ENCODE data around the gene ITPRID1. TPM values are rescaled to one million over a fixed set of nuclear protein-coding genes. Genes with fewer than 3 reads are reported as not detected.

ITPRID1 gene
- total and polyA plus RNA-seq, 2 donors: 0.02 to 0.05 TPM

GRCh38 chr7:31640381-31640780 is 126.5 kb downstream of the ITPRID1 start:
- Histone ChIP-seq H3K27ac (ENCODE audit: low read depth in 1 of 2, low read length in 1 of 2) (no peak overlapping the region), H3K36me3 (ENCODE audit: control insufficient read depth in 2 of 2, insufficient read depth in 2 of 2, low read length in 1 of 2) (no peaks in the 10 kb centered on the region), H3K27me3 (ENCODE audit: control insufficient read depth in 2 of 2, insufficient read depth in 1 of 2, low read length in 1 of 2) (no peaks in the 10 kb centered on the region), H3K4me3 (ENCODE audit: low read length in 2 of 2) (no peak overlapping the region), H3K4me1 (ENCODE audit: control insufficient read depth in 2 of 2, insufficient read depth in 2 of 2, low read length in 2 of 2) (no peaks in the 10 kb centered on the region), H3K9me3 (ENCODE audit: control insufficient read depth in 2 of 2, insufficient read depth in 1 of 2, low read length in 1 of 2) (no peaks in the 10 kb centered on the region)
- no peak for DNase-seq (ENCODE audit: low read depth in 6 of 9, low spot score in 9 of 9)
- 62% methylated on average over 3 of the region's 3 CpGs for WGBS

- Histone ChIP-seq H3K4me1 (ENCODE audit: control insufficient read depth in 2 of 2, insufficient read depth in 2 of 2, low read length in 2 of 2) (no peaks in the 10 kb centered on the region), H3K36me3 (ENCODE audit: control insufficient read depth in 2 of 2, insufficient read depth in 2 of 2, low read length in 1 of 2) (no peaks in the 10 kb centered on the region), H3K9me3 (ENCODE audit: control insufficient read depth in 2 of 2, insufficient read depth in 1 of 2, low read length in 1 of 2) (no peaks in the 10 kb centered on the region), H3K27ac (ENCODE audit: low read depth in 1 of 2, low read length in 1 of 2) (no peak overlapping the region), H3K27me3 (ENCODE audit: control insufficient read depth in 2 of 2, insufficient read depth in 1 of 2, low read length in 1 of 2) (no peaks in the 10 kb centered on the region), H3K4me3 (ENCODE audit: low read length in 2 of 2) (no peak overlapping the region)
- 66% methylated on average over 5 of the region's 5 CpGs for WGBS
- DNase-seq (ENCODE audit: low read depth in 6 of 9, low spot score in 9 of 9): no peak
These were observed 128.8 kb downstream of the ITPRID1 start for GRCh38 chr7:31642681-31643115.

- Histone ChIP-seq H3K9me3 (ENCODE audit: control insufficient read depth in 2 of 2, insufficient read depth in 1 of 2, low read length in 1 of 2) (no peaks in the 10 kb centered on the region), H3K27ac (ENCODE audit: low read depth in 1 of 2, low read length in 1 of 2) (no peak overlapping the region), H3K27me3 (ENCODE audit: control insufficient read depth in 2 of 2, insufficient read depth in 1 of 2, low read length in 1 of 2) (no peaks in the 10 kb centered on the region), H3K4me1 (ENCODE audit: control insufficient read depth in 2 of 2, insufficient read depth in 2 of 2, low read length in 2 of 2) (no peaks in the 10 kb centered on the region), H3K36me3 (ENCODE audit: control insufficient read depth in 2 of 2, insufficient read depth in 2 of 2, low read length in 1 of 2) (no peaks in the 10 kb centered on the region), H3K4me3 (ENCODE audit: low read length in 2 of 2) (no peak overlapping the region)
- 94% methylated on average over 4 of the region's 4 CpGs for WGBS
- DNase-seq (ENCODE audit: low read depth in 6 of 9, low spot score in 9 of 9): no peak
These were observed 133.1 kb downstream of the ITPRID1 start for GRCh38 chr7:31646942-31647341.

- Histone ChIP-seq H3K27me3 (ENCODE audit: control insufficient read depth in 2 of 2, insufficient read depth in 1 of 2, low read length in 1 of 2) (no peaks in the 10 kb centered on the region), H3K4me3 (ENCODE audit: low read length in 2 of 2) (no peak overlapping the region), H3K27ac (ENCODE audit: low read depth in 1 of 2, low read length in 1 of 2) (no peak overlapping the region), H3K36me3 (ENCODE audit: control insufficient read depth in 2 of 2, insufficient read depth in 2 of 2, low read length in 1 of 2) (no peaks in the 10 kb centered on the region), H3K9me3 (ENCODE audit: control insufficient read depth in 2 of 2, insufficient read depth in 1 of 2, low read length in 1 of 2) (no peaks in the 10 kb centered on the region), H3K4me1 (ENCODE audit: control insufficient read depth in 2 of 2, insufficient read depth in 2 of 2, low read length in 2 of 2) (no peaks in the 10 kb centered on the region)
- DNase-seq (ENCODE audit: low read depth in 6 of 9, low spot score in 9 of 9): no peak
- WGBS: 80% methylated on average over 7 of the region's 7 CpGs
These were observed 133.6 kb downstream of the ITPRID1 start for GRCh38 chr7:31647511-31647910.

GRCh38 chr7:31648288-31648687 is 134.4 kb downstream of the ITPRID1 start:
- H3K9me3 ChIP-seq (ENCODE audit: control insufficient read depth in 2 of 2, insufficient read depth in 1 of 2, low read length in 1 of 2): no peaks in the 10 kb centered on the region
- no peak for DNase-seq (ENCODE audit: low read depth in 6 of 9, low spot score in 9 of 9)
- 96% methylated on average over 1 of the region's 1 CpG for whole genome bisulfite sequencing

GRCh38 chr7:31648880-31649279 is 135.0 kb downstream of the ITPRID1 start:
- 96% methylated on average over 4 of the region's 4 CpGs for WGBS
- no peaks in the 10 kb centered on the region for H3K27me3 ChIP-seq (ENCODE audit: control insufficient read depth in 2 of 2, insufficient read depth in 1 of 2, low read length in 1 of 2)
- H3K4me1 ChIP-seq (ENCODE audit: control insufficient read depth in 2 of 2, insufficient read depth in 2 of 2, low read length in 2 of 2): no peaks in the 10 kb centered on the region
- no peak overlapping the region for H3K4me3 ChIP-seq (ENCODE audit: low read length in 2 of 2)
- no peak overlapping the region for H3K27ac ChIP-seq (ENCODE audit: low read depth in 1 of 2, low read length in 1 of 2)
- no peaks in the 10 kb centered on the region for H3K36me3 ChIP-seq (ENCODE audit: control insufficient read depth in 2 of 2, insufficient read depth in 2 of 2, low read length in 1 of 2)
- DNase-seq (ENCODE audit: low read depth in 6 of 9, low spot score in 9 of 9): no peak
- no peaks in the 10 kb centered on the region for H3K9me3 ChIP-seq (ENCODE audit: control insufficient read depth in 2 of 2, insufficient read depth in 1 of 2, low read length in 1 of 2)

More at GRCh38 chr7:31648288-31648687, 134.4 kb downstream of the ITPRID1 start:
- H3K27me3 ChIP-seq (ENCODE audit: control insufficient read depth in 2 of 2, insufficient read depth in 1 of 2, low read length in 1 of 2): no peaks in the 10 kb centered on the region
- H3K4me3 ChIP-seq (ENCODE audit: low read length in 2 of 2): no peak overlapping the region
- no peaks in the 10 kb centered on the region for H3K4me1 ChIP-seq (ENCODE audit: control insufficient read depth in 2 of 2, insufficient read depth in 2 of 2, low read length in 2 of 2)
- no peak overlapping the region for H3K27ac ChIP-seq (ENCODE audit: low read depth in 1 of 2, low read length in 1 of 2)
- H3K36me3 ChIP-seq (ENCODE audit: control insufficient read depth in 2 of 2, insufficient read depth in 2 of 2, low read length in 1 of 2): no peaks in the 10 kb centered on the region

- H3K27me3 ChIP-seq (ENCODE audit: control insufficient read depth in 2 of 2, insufficient read depth in 1 of 2, low read length in 1 of 2): no peaks in the 10 kb centered on the region
- no peak overlapping the region for H3K27ac ChIP-seq (ENCODE audit: low read depth in 1 of 2, low read length in 1 of 2)
- WGBS: 71% methylated on average over 7 of the region's 7 CpGs
- no peak for DNase-seq (ENCODE audit: low read depth in 6 of 9, low spot score in 9 of 9)
- no peaks in the 10 kb centered on the region for H3K36me3 ChIP-seq (ENCODE audit: control insufficient read depth in 2 of 2, insufficient read depth in 2 of 2, low read length in 1 of 2)
- no peaks in the 10 kb centered on the region for H3K9me3 ChIP-seq (ENCODE audit: control insufficient read depth in 2 of 2, insufficient read depth in 1 of 2, low read length in 1 of 2)
- H3K4me1 ChIP-seq (ENCODE audit: control insufficient read depth in 2 of 2, insufficient read depth in 2 of 2, low read length in 2 of 2): no peaks in the 10 kb centered on the region
- H3K4me3 ChIP-seq (ENCODE audit: low read length in 2 of 2): no peak overlapping the region
These were observed 137.6 kb downstream of the ITPRID1 start for GRCh38 chr7:31651234-31652062.

GRCh38 chr7:31652063-31652326 is 138.1 kb downstream of the ITPRID1 start:
- Histone ChIP-seq H3K36me3 (ENCODE audit: control insufficient read depth in 2 of 2, insufficient read depth in 2 of 2, low read length in 1 of 2) (no peaks in the 10 kb centered on the region), H3K9me3 (ENCODE audit: control insufficient read depth in 2 of 2, insufficient read depth in 1 of 2, low read length in 1 of 2) (no peaks in the 10 kb centered on the region), H3K4me3 (ENCODE audit: low read length in 2 of 2) (no peak overlapping the region), H3K27ac (ENCODE audit: low read depth in 1 of 2, low read length in 1 of 2) (no peak overlapping the region), H3K4me1 (ENCODE audit: control insufficient read depth in 2 of 2, insufficient read depth in 2 of 2, low read length in 2 of 2) (no peaks in the 10 kb centered on the region), H3K27me3 (ENCODE audit: control insufficient read depth in 2 of 2, insufficient read depth in 1 of 2, low read length in 1 of 2) (no peaks in the 10 kb centered on the region)
- no peak for DNase-seq (ENCODE audit: low read depth in 6 of 9, low spot score in 9 of 9)

GRCh38 chr7:31663072-31663471 is 149.2 kb downstream of the ITPRID1 start:
- no peak for DNase-seq (ENCODE audit: low read depth in 6 of 9, low spot score in 9 of 9)
- Histone ChIP-seq H3K27ac (ENCODE audit: low read depth in 1 of 2, low read length in 1 of 2) (no peak overlapping the region), H3K4me3 (ENCODE audit: low read length in 2 of 2) (no peak overlapping the region), H3K9me3 (ENCODE audit: control insufficient read depth in 2 of 2, insufficient read depth in 1 of 2, low read length in 1 of 2) (no peaks in the 10 kb centered on the region), H3K36me3 (ENCODE audit: control insufficient read depth in 2 of 2, insufficient read depth in 2 of 2, low read length in 1 of 2) (no peaks in the 10 kb centered on the region), H3K4me1 (ENCODE audit: control insufficient read depth in 2 of 2, insufficient read depth in 2 of 2, low read length in 2 of 2) (no peaks in the 10 kb centered on the region), H3K27me3 (ENCODE audit: control insufficient read depth in 2 of 2, insufficient read depth in 1 of 2, low read length in 1 of 2) (no peaks in the 10 kb centered on the region)
- WGBS: 81% methylated on average over 5 of the region's 5 CpGs
